ENCODE measurements around the gene CNTNAP2. TPM values are rescaled to one million over a fixed set of nuclear protein-coding genes. Genes with fewer than 3 reads are reported as not detected.

Gene CNTNAP2
- polyA plus RNA-seq, 4 donors: 0.54 to 10.1 (median 2.6) TPM

DNA sequence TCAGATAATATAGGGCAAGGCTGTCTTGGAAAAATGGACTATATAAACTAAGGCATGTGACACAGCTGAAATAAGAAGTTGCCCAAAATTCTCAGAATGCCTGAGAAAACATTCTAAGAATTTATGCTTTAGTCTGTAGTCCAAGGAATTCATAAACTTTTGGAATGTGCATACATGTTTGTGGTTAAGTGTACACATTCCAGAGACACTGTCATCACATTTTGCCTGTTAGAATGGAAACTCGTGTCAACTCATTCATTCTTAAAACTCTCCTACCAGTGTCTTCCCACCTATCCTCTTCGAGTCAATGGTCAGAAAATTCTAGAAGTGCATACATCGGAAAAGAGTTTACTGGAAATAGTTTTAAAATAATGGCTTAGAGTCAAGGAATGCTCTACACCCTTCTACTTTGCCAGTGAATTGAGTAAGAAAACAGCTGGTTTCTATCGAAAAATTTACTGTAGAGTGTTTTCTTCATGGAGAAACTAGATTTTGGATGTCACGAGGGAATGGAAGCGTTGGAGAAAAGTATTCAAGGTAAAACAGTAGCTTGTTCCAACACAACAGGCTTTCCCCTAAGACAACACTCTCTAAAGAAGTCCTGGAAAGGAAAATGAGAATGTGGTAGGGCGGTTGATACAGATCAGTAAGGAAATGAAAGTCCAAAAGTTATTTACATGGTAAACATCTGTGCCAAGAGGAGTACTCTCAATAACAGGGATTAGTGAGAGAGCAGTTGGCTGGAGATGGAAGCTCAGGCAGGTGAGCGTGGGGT is 1296.4 kb downstream of the CNTNAP2 start:
- Histone ChIP-seq H3K27ac (ENCODE audit: low read depth in 1 of 3, low read length in 2 of 3) (no peak overlapping the region), H3K9me3 (ENCODE audit: control insufficient read depth in 2 of 2, insufficient read depth in 1 of 2, low read depth in 1 of 2, low read length in 1 of 2) (no peaks in the 10 kb centered on the region), H3K4me1 (ENCODE audit: control insufficient read depth in 3 of 3, insufficient read depth in 2 of 3, low read depth in 1 of 3, low read length in 2 of 3) (no peaks in the 10 kb centered on the region), H3K27me3 (ENCODE audit: control insufficient read depth in 3 of 3, insufficient read depth in 3 of 3, low read length in 3 of 3) (no peaks in the 10 kb centered on the region), H3K36me3 (ENCODE audit: control insufficient read depth in 3 of 3, insufficient read depth in 2 of 3, low read depth in 1 of 3, low read length in 3 of 3) (no peaks in the 10 kb centered on the region), H3K4me3 (ENCODE audit: low read depth in 1 of 3, low read length in 3 of 3) (no peak overlapping the region)
- no peak for FAIRE-seq
- WGBS, 3 donors: 52 to 59% (median 55%) methylated on average over 8 of the region's 8 CpGs
- no peak for DNase-seq

DNA sequence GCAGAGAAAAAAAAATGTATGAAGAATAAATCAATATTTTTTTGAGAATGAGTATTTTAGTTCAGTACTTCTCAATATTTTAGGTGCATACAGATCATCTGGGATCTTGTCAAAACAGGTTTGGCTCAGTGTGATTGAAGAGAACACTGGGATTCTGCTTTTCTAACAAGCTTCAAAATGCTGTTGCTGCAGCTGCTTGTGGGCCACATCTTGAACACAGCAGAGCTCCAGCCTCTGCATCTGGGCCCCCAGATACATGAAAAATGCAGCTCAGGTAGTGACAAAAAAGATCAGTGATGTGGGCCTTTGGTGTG is 1296.9 kb downstream of the CNTNAP2 start:
- no peaks in the 10 kb centered on the region for H3K4me1 ChIP-seq (ENCODE audit: control insufficient read depth in 3 of 3, insufficient read depth in 2 of 3, low read depth in 1 of 3, low read length in 2 of 3)
- DNase-seq (no peak), FAIRE-seq (no peak)
- H3K9me3 ChIP-seq (ENCODE audit: control insufficient read depth in 2 of 2, insufficient read depth in 1 of 2, low read depth in 1 of 2, low read length in 1 of 2): no peaks in the 10 kb centered on the region
- H3K36me3 ChIP-seq (ENCODE audit: control insufficient read depth in 3 of 3, insufficient read depth in 2 of 3, low read depth in 1 of 3, low read length in 3 of 3): no peaks in the 10 kb centered on the region
- no peaks in the 10 kb centered on the region for H3K27me3 ChIP-seq (ENCODE audit: control insufficient read depth in 3 of 3, insufficient read depth in 3 of 3, low read length in 3 of 3)
- H3K4me3 ChIP-seq (ENCODE audit: low read depth in 1 of 3, low read length in 3 of 3): no peak overlapping the region
- H3K27ac ChIP-seq (ENCODE audit: low read depth in 1 of 3, low read length in 2 of 3): no peak overlapping the region

DNA sequence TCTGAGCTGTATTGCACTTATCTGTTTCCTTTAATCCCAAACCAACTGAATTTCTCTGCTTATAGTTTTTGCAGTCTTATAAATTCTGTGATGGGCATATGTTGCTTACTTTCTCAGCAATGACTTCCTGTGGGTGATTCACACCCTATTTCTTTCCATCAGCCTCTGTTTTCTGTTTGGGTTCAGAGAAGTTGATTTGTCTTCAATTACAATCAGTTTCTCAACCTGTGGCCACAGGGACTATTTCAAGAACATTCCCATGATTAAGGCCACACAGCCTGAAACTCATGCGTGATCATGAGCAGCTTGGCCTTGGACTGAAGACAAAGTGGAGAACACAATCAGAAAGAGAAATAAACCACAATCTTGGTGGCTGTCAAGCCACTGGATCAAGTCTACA is 1299.4 kb downstream of the CNTNAP2 start:
- no peak for DNase-seq
- Histone ChIP-seq H3K36me3 (ENCODE audit: control insufficient read depth in 3 of 3, insufficient read depth in 2 of 3, low read depth in 1 of 3, low read length in 3 of 3) (no peaks in the 10 kb centered on the region), H3K9me3 (ENCODE audit: control insufficient read depth in 2 of 2, insufficient read depth in 1 of 2, low read depth in 1 of 2, low read length in 1 of 2) (peaks cover 0 to 2% of the 10 kb centered on the region in 2 donors), H3K27ac (ENCODE audit: low read depth in 1 of 3, low read length in 2 of 3) (no peak overlapping the region), H3K27me3 (ENCODE audit: control insufficient read depth in 3 of 3, insufficient read depth in 3 of 3, low read length in 3 of 3) (no peaks in the 10 kb centered on the region), H3K4me1 (ENCODE audit: control insufficient read depth in 3 of 3, insufficient read depth in 2 of 3, low read depth in 1 of 3, low read length in 2 of 3) (no peaks in the 10 kb centered on the region), H3K4me3 (ENCODE audit: low read depth in 1 of 3, low read length in 3 of 3) (no peak overlapping the region)
- no peak for FAIRE-seq
- WGBS, 3 donors: 85 to 100% (median 94%) methylated on average over 1 of the region's 1 CpG

DNA sequence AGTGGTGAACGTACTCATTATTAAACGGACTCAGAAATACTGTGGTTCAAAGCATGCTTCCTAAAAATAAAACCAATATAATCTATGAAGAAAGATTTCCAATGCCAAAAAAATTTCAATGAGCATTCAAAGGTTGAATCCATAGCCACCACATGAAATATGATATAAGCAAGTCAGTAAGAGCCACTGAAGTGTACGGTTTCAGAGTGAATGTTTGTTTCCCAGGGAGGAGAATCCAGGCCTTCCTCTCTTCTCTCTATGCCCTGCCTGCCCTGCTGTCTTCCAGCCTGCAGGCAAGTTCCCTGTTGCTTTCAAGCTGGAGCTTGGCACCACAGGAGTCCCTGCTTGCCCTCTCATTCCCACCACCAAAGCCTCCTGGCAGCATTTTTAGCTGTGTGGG is 1302.4 kb downstream of the CNTNAP2 start:
- no peak overlapping the region for H3K27ac ChIP-seq (ENCODE audit: low read depth in 1 of 3, low read length in 2 of 3)
- DNase-seq (no peak), FAIRE-seq (no peak)
- no peaks in the 10 kb centered on the region for H3K4me1 ChIP-seq (ENCODE audit: control insufficient read depth in 3 of 3, insufficient read depth in 2 of 3, low read depth in 1 of 3, low read length in 2 of 3)
- no peaks in the 10 kb centered on the region for H3K27me3 ChIP-seq (ENCODE audit: control insufficient read depth in 3 of 3, insufficient read depth in 3 of 3, low read length in 3 of 3)
- H3K36me3 ChIP-seq (ENCODE audit: control insufficient read depth in 3 of 3, insufficient read depth in 2 of 3, low read depth in 1 of 3, low read length in 3 of 3): no peaks in the 10 kb centered on the region
- 68 to 78% (median 68%) methylated on average over 3 of the region's 3 CpGs for WGBS, 3 donors
- no peak overlapping the region for H3K4me3 ChIP-seq (ENCODE audit: low read depth in 1 of 3, low read length in 3 of 3)
- peaks cover 0 to 2% of the 10 kb centered on the region in 2 donors for H3K9me3 ChIP-seq (ENCODE audit: control insufficient read depth in 2 of 2, insufficient read depth in 1 of 2, low read depth in 1 of 2, low read length in 1 of 2)

DNA sequence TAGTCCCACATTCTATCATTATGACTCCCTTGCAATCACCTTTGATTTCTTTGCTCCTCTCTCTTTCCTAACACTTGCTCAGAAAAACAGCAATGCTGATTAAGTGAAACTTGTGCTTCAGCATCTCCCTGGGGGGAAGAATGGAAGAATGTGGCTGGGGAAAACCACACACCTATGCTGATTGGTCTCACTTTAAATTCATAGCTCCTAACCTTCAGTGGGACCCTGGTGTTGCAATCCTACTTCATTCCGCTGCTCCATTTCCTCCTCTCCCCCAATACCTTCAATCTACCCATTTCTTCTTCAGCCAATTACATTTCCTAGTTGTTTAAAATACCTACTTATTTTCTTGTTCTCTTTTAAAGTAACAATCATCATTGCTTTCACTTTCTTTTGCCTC is 1307.3 kb downstream of the CNTNAP2 start:
- Histone ChIP-seq H3K9me3 (ENCODE audit: control insufficient read depth in 2 of 2, insufficient read depth in 1 of 2, low read depth in 1 of 2, low read length in 1 of 2) (peaks cover 2 to 5% of the 10 kb centered on the region in 2 donors), H3K27me3 (ENCODE audit: control insufficient read depth in 3 of 3, insufficient read depth in 3 of 3, low read length in 3 of 3) (no peaks in the 10 kb centered on the region), H3K36me3 (ENCODE audit: control insufficient read depth in 3 of 3, insufficient read depth in 2 of 3, low read depth in 1 of 3, low read length in 3 of 3) (no peaks in the 10 kb centered on the region), H3K4me3 (ENCODE audit: low read depth in 1 of 3, low read length in 3 of 3) (no peak overlapping the region), H3K27ac (ENCODE audit: low read depth in 1 of 3, low read length in 2 of 3) (no peak overlapping the region), H3K4me1 (ENCODE audit: control insufficient read depth in 3 of 3, insufficient read depth in 2 of 3, low read depth in 1 of 3, low read length in 2 of 3) (no peaks in the 10 kb centered on the region)
- no peak for DNase-seq
- WGBS, 3 donors: 80 to 93% (median 83%) methylated on average over 1 of the region's 1 CpG
- no peak for FAIRE-seq

DNA sequence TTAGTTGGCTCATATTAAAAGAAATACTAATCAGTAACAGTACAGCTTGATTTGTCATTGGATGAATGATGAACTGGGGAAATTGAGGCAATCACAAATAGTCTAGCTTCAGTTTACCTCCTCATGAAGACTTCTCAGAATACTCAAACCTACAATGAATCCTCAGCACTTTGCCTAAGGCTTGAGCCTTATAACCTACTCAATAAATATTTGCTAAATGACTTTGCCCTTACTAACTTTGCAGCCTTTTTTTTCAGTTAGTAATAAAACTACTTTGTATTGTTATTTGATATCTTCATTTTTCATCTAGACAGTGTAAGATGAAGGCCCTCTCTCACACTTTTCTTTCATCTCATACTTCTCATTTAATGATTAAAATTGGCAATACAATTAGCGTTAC is 1311.5 kb downstream of the CNTNAP2 start:
- peaks cover 0 to 5% of the 10 kb centered on the region in 2 donors for H3K9me3 ChIP-seq (ENCODE audit: control insufficient read depth in 2 of 2, insufficient read depth in 1 of 2, low read depth in 1 of 2, low read length in 1 of 2)
- H3K36me3 ChIP-seq (ENCODE audit: control insufficient read depth in 3 of 3, insufficient read depth in 2 of 3, low read depth in 1 of 3, low read length in 3 of 3): no peaks in the 10 kb centered on the region
- no peak overlapping the region for H3K27ac ChIP-seq (ENCODE audit: low read depth in 1 of 3, low read length in 2 of 3)
- DNase-seq (no peak), FAIRE-seq (no peak)
- no peaks in the 10 kb centered on the region for H3K4me1 ChIP-seq (ENCODE audit: control insufficient read depth in 3 of 3, insufficient read depth in 2 of 3, low read depth in 1 of 3, low read length in 2 of 3)
- WGBS, 3 donors: 79 to 98% (median 94%) methylated on average over 1 of the region's 1 CpG
- no peak overlapping the region for H3K4me3 ChIP-seq (ENCODE audit: low read depth in 1 of 3, low read length in 3 of 3)
- H3K27me3 ChIP-seq (ENCODE audit: control insufficient read depth in 3 of 3, insufficient read depth in 3 of 3, low read length in 3 of 3): no peaks in the 10 kb centered on the region

DNA sequence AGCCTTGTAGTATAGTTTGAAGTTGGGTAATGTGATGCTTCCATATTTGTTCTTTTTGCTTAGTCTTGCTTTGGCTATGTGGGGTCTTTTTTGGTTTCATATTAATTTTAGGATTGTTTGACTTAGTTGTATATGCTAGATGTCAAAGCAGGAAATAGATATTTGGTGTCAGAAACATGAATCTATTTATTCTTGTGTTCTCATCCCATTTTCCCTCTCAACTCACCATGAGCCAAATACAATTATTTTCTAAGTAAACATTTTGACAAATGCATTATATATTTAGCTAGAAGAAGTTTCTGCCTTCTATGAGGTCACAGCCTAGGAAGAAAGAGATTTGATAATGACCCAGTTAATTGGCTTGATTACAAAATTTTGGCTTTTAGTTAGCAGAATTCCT is 1313.4 kb downstream of the CNTNAP2 start:
- Histone ChIP-seq H3K9me3 (ENCODE audit: control insufficient read depth in 2 of 2, insufficient read depth in 1 of 2, low read depth in 1 of 2, low read length in 1 of 2) (peaks cover 0 to 5% of the 10 kb centered on the region in 2 donors), H3K27ac (ENCODE audit: low read depth in 1 of 3, low read length in 2 of 3) (no peak overlapping the region), H3K27me3 (ENCODE audit: control insufficient read depth in 3 of 3, insufficient read depth in 3 of 3, low read length in 3 of 3) (no peaks in the 10 kb centered on the region), H3K36me3 (ENCODE audit: control insufficient read depth in 3 of 3, insufficient read depth in 2 of 3, low read depth in 1 of 3, low read length in 3 of 3) (no peaks in the 10 kb centered on the region), H3K4me1 (ENCODE audit: control insufficient read depth in 3 of 3, insufficient read depth in 2 of 3, low read depth in 1 of 3, low read length in 2 of 3) (no peaks in the 10 kb centered on the region), H3K4me3 (ENCODE audit: low read depth in 1 of 3, low read length in 3 of 3) (no peak overlapping the region)
- FAIRE-seq: no peak
- no peak for DNase-seq

- H3K4me1 ChIP-seq (ENCODE audit: control insufficient read depth in 3 of 3, insufficient read depth in 2 of 3, low read depth in 1 of 3, low read length in 2 of 3): no peaks in the 10 kb centered on the region
- peaks cover 0 to 1% of the 10 kb centered on the region in 2 donors for H3K9me3 ChIP-seq (ENCODE audit: control insufficient read depth in 2 of 2, insufficient read depth in 1 of 2, low read depth in 1 of 2, low read length in 1 of 2)
- DNase-seq: no peak
- H3K27ac ChIP-seq (ENCODE audit: low read depth in 1 of 3, low read length in 2 of 3): no peak overlapping the region
- FAIRE-seq: no peak
- H3K36me3 ChIP-seq (ENCODE audit: control insufficient read depth in 3 of 3, insufficient read depth in 2 of 3, low read depth in 1 of 3, low read length in 3 of 3): no peaks in the 10 kb centered on the region
- no peaks in the 10 kb centered on the region for H3K27me3 ChIP-seq (ENCODE audit: control insufficient read depth in 3 of 3, insufficient read depth in 3 of 3, low read length in 3 of 3)
- 34 to 50% (median 35%) methylated on average over 2 of the region's 2 CpGs for WGBS, 3 donors
- no peak overlapping the region for H3K4me3 ChIP-seq (ENCODE audit: low read depth in 1 of 3, low read length in 3 of 3)
Observed at GRCh38 chr7:147432079-147432478, 1315.5 kb downstream of the CNTNAP2 start.

- WGBS, 3 donors: 43 to 71% (median 53%) methylated on average over 1 of the region's 1 CpG
- Histone ChIP-seq H3K4me3 (ENCODE audit: low read depth in 1 of 3, low read length in 3 of 3) (no peak overlapping the region), H3K27ac (ENCODE audit: low read depth in 1 of 3, low read length in 2 of 3) (no peak overlapping the region), H3K4me1 (ENCODE audit: control insufficient read depth in 3 of 3, insufficient read depth in 2 of 3, low read depth in 1 of 3, low read length in 2 of 3) (no peaks in the 10 kb centered on the region), H3K27me3 (ENCODE audit: control insufficient read depth in 3 of 3, insufficient read depth in 3 of 3, low read length in 3 of 3) (no peaks in the 10 kb centered on the region), H3K36me3 (ENCODE audit: control insufficient read depth in 3 of 3, insufficient read depth in 2 of 3, low read depth in 1 of 3, low read length in 3 of 3) (no peaks in the 10 kb centered on the region), H3K9me3 (ENCODE audit: control insufficient read depth in 2 of 2, insufficient read depth in 1 of 2, low read depth in 1 of 2, low read length in 1 of 2) (no peaks in the 10 kb centered on the region)
- DNase-seq (no peak), FAIRE-seq (no peak)
Observed at GRCh38 chr7:147432576-147432975, 1316.0 kb downstream of the CNTNAP2 start.

All from small intestine (tissue), 7 donors.